GM12864 (cell line): ENCODE data around the gene FOXO3.
"Not testable (repeated sequence)": the region's sequence is repeated elsewhere in the genome, so short reads cannot be mapped to it uniquely, and the experiment has no call there.

Experiments
- DNase-seq: peaks from one replicate; pipeline ENCODE4 v3.0.0-alpha.2; 2011; ENCODE audit warnings: low read depth
- H3K4me3 ChIP-seq: 2 replicates; pipeline ENCODE4 v1.5.1; 2011; ENCODE audit warnings: mild to moderate bottlenecking, low read depth, low read length, control low read depth
- CTCF ChIP-seq: IDR thresholded peaks from 2 replicates; pipeline ENCODE4 v1.5.1; 2011; ENCODE audit warnings: low read depth, mild to moderate bottlenecking, moderate library complexity, low read length, control low read depth, inconsistent platforms; ENCODE audit errors: missing control alignments

FOXO3 gene

GRCh38 chr6:108656836-108657235 is 96.1 kb downstream of the FOXO3 start:
- no peak for TF ChIP-seq CTCF
- DNase-seq: no peak

GRCh38 chr6:108658174-108658573 is 97.5 kb downstream of the FOXO3 start:
- no peak overlapping the region for H3K4me3 ChIP-seq
- TF ChIP-seq CTCF: no peak
- DNase-seq: no peak

More at GRCh38 chr6:108656836-108657235, 96.1 kb downstream of the FOXO3 start:
- H3K4me3 ChIP-seq: no peak overlapping the region

GRCh38 chr6:108658785-108659184 is 98.1 kb downstream of the FOXO3 start:
- not testable (repeated sequence) for H3K4me3 ChIP-seq, DNase-seq

- TF ChIP-seq CTCF: no peak
- no peak for DNase-seq
- no peak overlapping the region for H3K4me3 ChIP-seq
These were observed 99.5 kb downstream of the FOXO3 start for GRCh38 chr6:108660251-108660650.

- no peak overlapping the region for H3K4me3 ChIP-seq
- no peak for DNase-seq
- TF ChIP-seq CTCF: no peak
These were observed 100.7 kb downstream of the FOXO3 start for GRCh38 chr6:108661430-108661829.

- TF ChIP-seq CTCF: no peak
- no peak for DNase-seq
- no peak overlapping the region for H3K4me3 ChIP-seq
These were observed 101.3 kb downstream of the FOXO3 start for GRCh38 chr6:108661982-108662381.

- H3K4me3 ChIP-seq: no peak overlapping the region
- no peak for TF ChIP-seq CTCF
- DNase-seq: no peak
These were observed 102.0 kb downstream of the FOXO3 start for GRCh38 chr6:108662702-108663101.

- DNase-seq, H3K4me3 ChIP-seq: not testable (repeated sequence)
These were observed 102.9 kb downstream of the FOXO3 start for GRCh38 chr6:108663494-108664064.
